GM21723 (cell line): ENCODE results near the gene REG4.

Experiments used
- ATAC-seq: cut with Tn5 transposase; IDR thresholded peaks from one replicate; pipeline ENCODE4 v1.9.1; 2021; ENCODE audit warnings: mild to moderate bottlenecking, moderate library complexity; ENCODE audit not compliant: unreplicated experiment

The REG4 gene

DNA sequence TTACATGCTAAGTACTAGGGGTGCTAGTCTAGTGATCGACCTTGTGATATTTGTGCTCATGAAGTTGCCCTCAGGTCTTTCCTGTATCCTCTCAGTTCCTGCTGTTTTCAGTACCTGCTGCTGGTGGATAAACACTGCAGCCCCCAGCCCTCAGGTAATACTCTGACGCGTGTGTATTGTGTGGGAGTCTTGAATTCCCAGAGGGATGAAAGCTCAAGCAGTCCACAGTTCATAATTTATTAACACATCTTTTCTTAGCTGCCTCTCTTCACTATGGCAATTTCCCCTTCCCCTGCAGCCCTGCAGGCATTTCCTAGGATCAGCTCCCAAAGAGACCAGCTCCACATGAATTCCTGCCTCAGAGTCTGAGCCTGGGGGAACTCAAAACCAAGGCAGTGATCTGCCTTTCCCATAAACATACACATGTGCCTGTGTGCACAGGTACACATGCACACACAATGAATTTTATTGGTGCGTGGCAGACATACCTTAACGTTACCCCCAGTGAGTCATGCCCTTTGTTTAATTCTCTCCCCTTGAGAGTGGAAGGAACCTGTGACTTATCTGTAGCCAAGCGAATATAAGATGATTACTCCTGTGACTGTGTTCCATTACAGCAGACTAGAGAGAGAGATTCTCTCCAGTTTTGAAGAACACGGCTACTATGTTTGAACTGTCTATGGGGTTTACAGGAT is 28.5 kb downstream of the REG4 start:
- ATAC-seq = no peak

DNA sequence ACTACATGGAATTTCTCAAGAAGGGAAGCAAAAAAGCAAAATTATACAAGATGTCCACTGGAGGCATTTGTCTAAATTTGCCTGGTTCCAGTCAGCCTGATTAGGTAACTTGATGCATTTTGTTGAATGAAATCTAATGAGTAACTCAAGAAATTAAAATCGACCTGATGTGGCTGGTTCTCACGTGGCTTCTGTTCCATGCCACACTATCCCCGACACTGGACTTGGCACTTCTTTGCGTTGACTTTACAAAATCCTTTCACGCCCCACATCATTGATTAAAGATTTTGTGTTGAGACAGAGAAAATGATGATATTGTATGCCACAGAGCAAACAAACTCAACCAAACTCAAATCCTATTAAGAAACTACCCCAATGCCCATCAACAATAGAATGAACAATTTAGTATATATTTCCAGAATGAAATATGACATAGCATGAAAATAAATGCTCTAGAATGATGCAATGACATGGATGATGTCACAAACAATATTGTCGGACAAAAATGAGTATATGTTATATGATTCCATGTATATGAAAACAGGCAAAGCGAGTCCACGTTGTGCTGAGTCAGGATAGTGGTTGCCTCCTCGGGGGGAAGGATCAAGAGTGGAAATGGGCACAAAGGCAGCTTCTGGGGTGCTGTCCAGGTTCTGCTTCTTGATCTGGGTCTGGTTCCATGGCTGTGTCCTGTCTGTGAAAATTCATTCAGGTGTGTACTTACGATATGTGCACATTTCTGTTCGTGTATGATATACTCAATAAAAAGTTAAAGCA is 29.6 kb downstream of the REG4 start:
- no peak for ATAC-seq

DNA sequence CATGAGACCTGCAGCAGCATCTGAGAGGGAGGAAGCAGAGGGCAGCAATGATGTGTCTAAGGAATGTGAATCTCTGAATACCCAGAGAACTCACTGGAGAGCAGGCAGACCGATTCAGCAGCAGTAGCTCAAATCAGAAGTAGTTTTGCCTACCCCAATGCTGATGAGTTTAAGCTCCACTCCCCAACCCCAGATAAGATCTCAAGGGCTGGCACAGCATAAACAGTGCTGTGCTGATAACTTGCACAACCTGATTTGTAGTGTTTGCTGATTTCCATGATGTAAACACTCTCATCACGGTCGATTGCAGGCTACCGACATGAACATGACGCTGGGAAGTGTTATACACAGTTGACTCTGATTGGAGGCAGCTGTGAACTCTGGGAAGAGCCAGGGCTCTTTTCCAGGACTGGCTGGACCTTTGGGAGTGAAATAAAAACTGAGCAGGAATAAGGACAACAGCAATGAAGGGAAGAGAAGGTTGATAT is 31.3 kb downstream of the REG4 start:
- no peak for ATAC-seq

DNA sequence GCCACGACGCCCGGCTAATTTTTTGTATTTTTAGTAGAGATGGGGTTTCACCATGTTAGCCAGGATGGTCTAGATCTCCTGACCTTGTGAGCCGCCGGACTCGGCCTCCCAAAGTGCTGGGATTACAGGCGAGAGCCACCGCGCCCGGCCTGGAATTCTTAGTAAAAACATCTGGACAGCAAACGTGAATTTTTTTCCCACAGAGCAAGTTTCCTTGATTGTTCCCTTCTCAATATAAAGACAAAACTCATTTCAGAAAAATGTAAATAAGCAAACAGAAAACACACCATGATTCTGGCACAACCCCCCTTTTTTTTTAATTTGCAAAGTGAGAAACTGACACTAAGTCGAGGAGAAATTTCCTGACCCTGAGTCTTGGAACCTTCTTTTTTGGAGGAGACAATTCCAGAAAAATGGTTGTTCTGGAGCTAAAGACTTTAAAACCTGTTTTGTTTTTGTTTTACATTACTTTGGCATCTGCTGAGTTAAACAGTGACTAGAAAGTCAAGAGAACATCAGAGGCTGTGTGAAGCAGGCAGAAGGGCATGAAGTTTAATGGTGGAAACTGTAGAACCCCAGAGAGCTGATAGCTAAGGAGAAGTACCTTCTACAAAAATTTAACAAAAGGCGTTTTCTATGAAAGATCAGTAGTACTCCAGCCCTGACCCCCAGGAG is 32.2 kb downstream of the REG4 start:
- no peak for ATAC-seq

DNA sequence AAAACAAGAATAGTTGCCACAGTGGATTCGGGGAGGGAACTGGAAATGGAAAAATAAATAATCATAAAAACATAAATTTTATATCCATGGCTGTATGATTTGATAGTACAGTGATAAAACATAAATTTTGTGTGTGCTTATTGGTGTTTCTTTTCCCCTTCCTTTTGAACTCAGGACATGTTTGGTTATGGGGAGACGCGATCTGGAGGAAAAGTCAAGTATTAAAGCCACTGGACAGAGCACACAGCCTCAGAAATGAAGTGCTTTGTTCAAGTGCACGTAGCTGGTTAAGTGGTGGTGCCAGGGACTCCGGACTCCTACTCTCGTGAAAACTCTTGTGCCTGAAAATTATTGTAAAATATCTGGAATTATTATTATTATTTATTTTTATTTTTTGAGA is 32.9 kb downstream of the REG4 start:
- ATAC-seq = no peak

DNA sequence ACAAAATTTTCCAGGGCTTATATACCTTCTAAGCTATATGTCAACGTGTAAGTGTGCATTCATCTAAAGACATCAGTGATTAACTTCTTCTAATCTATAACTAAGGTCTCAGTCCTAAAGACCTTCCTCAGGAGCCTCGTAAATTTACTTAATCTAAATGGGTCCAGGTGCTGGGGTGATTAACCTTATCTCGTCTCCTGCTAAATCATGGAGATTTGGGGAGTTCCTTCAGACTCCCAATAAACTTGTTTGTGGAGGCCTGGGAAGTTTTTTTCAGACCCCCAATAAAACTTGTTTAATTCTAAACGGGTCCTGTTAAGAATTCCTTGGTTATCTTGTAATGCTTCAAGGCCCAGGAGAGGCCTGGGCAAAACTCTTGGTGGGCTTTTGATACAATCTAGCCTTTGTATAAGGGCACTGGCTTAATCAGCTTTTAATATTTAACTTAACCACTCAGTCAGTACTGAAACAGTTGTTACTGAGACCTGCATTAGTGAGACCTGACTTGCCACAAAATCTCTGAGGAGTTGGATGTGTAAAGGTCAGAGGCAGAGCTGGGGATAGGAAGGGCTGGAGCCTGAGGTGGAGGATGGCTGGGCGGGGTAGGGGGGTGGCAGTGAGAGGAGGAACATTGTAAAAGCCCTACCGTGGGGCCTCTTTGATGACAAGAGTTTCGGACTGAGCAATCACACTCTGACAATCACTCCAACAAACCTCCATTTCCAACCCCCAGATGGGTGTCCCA is 36.3 kb downstream of the REG4 start:
- no peak for ATAC-seq

DNA sequence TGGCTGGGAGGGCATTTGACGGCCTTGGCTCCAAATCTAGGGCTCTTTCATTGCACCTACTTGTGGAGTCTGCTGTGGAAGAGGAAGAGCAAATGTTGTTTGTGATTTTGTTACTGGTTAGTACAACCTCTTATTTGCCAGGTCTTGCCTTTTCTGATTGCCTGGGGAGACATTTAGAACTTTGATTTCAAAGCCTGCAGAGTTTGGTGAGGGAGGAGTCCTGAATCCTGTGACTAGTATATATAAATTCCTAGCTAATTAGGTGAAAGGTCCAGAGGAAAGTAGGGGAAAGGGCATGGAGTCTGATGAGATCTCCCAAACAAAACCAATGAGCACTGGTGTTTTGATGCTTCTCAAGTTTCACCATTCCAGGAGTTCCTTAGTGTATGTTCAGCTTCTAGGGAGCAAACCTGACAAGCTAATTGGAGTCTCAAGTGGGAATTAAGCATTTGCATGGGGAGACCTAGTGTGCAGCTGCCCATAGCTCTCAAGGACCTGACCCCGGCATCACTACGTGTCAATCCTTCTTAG is 37.5 kb downstream of the REG4 start:
- ATAC-seq = no peak

DNA sequence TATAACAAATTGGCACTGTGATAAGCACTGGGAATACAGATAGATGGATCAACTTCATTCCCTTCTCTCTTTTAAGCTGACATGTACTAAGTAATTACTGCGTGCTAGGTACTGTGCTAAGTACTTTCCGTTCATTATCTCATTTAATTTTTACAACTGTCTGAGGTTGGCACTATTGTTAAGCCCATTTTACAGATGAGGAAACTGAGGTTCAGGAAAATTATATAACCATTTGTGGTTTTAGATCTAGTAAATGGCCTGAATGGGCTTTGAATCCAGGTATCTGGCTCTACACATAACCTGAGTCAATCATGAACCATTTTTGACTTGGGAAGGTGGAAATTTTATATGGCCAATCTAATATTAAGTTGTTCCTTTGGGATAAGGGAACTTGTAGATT is 39.0 kb downstream of the REG4 start:
- no peak for ATAC-seq

DNA sequence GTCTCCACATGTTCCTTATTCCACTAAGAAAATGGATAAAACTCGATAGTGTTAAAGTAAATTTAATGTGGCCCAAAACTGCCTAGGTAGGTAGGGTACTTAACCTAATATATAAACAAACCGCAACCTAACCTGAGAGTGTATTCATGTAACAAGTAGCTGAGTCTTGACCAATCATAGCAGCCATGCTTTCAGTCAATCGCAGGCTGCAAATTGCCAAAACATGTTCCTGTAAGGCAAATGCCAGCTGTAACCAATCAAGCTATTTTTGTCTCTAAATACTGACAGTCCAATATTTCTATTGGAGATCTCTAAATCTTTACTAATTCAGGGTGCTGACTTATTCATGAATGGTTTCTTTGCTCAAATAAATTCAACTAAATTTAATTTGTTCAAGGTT is 39.5 kb downstream of the REG4 start:
- no peak for ATAC-seq

DNA sequence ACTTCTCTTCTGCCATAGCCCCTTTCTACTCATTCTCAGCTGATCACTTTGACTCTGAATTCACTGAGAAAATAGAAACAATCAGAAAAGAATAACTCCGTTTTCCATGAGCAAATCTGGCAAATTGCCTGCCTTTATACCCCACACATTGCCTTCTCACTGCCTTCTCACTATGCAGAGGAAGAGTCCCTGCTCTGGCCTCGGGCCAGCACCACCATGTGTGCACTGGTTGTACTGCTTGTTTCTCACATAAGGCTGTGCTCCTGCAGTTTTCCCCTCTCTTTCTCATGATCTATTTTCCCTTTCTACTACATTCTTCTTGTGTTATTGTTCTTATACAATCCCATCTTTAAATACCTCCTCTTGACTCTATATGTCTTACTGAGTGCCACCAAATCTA is 40.2 kb downstream of the REG4 start:
- no peak for ATAC-seq

DNA sequence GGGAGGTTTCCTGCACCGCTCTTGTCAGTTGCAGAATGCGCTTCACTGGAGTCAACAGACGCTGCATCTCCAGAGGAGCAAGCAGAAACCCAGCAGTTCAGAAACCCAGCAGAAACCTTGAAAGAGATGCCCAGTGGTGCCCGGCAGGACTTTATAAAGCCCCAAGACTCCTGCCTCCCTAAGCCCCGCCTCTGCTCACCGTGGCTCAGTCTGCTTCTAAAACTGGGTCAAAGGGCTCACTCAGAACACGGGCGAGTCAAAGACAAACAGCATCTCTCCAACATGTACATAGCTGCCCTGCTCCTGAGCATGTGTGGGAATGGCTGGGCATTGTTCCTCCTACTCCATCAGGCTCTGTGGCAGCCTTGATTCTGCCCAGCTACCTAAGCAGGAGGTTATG is 42.5 kb downstream of the REG4 start, which contains the start of gene HMGCS2:
Gene HMGCS2, minus strand, starts transcription at position 128 of the 400 bp plus-strand sequence. Its CDS starts 61 bp downstream, at position 67.
- ATAC-seq = no peak

DNA sequence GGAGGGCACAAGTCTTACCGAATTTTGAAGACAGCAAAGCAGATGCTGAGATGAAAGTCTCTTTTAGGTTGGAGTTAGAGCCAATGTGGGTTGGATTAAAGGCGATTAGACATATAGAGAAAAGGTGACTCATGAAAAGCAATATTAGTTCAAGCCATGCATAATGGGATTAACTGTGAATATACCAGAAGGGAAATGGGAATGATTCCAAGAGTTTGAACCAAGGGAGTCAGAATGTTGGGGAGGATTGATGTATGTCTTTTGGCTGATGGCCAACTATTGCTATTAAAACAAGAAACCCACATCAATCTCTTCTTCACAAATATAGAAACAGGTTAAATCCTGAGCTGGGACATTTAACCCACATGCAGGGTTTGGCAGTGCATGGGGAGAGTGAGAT is 43.8 kb downstream of the REG4 start:
- ATAC-seq = no peak

DNA sequence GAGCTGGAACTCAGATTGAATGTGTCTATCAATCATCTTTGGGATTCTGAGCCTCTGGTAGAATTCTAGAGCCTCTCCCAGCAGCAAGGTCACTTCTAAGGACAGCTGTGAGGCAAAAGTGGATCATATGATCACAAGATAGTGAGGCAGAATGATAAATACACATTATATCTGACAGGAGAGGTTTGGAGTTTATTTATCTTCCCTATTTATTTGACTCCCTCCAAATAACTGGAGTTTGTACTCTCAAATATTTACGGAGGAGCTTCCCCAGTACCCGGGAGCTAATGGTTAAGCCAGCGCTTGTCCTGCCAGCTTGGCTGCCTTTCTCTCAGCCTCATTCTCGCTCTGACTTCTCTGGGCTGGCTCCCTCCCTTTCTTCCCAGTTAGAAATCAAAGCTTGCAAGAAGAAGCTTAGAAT is 44.9 kb downstream of the REG4 start:
- no peak for ATAC-seq

DNA sequence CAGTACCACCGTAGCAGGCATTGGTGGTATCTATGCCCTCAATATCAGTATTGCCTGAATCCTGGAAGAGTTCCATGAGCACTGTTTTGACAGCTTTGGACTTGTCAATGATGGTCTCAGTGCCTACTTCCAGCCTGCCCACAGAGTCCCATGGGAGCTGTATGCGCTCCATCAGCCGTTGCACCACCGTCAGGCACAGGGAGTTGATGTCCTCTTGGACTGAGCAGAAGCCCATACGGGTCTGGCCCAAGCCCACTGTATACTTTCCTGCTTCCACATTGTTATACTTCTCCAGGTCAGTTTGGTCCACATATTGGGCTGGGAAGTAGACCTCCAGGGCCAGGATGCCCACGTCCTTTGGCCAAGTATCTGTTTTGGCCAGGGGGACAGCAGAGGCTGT is 47.0 kb downstream of the REG4 start:
- no peak for ATAC-seq

DNA sequence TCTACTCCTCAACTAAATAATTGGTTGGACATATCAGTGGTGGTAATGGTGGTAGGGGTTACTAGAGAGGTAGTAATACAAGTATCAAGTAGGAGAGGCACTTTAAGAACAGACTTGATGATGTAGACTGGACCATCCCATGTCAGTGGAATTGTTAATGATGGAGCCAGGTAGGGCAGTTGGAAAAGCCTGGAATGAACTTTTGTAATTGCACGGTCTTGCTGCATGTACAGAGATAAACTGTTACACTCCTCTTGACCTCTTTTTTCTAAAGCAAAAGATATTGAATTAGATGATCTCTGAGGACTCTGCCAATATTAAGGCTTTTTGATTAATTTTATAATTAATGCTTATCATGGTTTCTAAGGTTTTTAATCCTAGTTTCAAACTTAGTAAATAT is 48.3 kb downstream of the REG4 start:
- no peak for ATAC-seq

DNA sequence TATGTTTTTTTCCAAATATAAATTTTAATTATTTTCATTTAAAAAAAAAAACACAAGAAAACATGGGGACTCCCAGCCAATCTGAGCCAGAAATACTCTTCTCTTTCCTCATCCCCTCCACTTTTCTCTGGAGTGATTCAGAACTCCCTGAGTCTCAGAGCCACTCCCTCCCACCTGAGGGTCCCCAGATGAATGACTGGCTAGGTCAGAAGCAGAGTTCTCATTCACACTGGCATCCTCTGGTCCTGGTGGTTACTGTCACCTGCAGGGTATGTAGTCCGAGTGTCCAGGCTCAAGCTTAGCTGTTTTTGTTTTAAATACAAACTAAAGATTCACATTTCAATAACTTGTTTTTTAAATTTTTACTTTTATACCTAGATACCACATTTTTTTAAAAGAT is 48.9 kb downstream of the REG4 start:
- no peak for ATAC-seq

DNA sequence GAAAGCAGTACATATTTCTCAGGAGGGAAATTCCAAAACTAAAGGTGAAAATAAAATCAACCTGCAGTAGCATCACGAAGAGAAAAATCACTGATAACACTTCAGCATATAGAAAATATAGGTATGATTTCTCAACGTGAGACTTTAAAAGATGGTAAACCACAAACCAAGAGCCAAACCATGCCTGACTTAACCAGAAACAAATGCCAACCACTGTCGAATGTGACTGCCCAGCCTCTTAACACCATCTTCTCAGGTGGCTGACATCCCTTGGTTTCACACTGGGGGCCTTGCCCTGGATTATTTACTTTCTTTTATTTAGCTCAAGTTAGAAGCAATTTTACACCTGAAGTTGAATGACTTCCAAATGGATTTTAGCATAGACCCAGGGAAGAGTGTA is 52.7 kb downstream of the REG4 start:
- ATAC-seq = no peak

DNA sequence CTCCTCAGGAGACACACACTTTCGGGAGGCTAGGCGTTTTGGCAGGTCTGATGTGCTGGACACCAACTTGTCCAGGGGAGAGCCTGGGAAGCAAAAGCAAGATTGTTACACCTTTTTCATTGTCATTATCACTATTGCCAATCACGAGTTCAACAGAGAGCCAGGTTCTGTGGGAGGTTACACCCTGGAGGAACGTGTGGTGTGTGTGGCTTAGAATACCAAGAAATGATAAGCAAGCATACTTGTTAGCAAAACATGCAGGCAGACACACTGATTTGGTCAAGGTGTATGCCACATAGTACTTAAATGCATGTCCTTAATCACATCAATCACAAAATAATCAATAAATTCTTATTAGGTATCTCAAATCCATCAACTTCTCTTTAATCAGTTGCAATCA is 58.7 kb downstream of the REG4 start:
- no peak for ATAC-seq

DNA sequence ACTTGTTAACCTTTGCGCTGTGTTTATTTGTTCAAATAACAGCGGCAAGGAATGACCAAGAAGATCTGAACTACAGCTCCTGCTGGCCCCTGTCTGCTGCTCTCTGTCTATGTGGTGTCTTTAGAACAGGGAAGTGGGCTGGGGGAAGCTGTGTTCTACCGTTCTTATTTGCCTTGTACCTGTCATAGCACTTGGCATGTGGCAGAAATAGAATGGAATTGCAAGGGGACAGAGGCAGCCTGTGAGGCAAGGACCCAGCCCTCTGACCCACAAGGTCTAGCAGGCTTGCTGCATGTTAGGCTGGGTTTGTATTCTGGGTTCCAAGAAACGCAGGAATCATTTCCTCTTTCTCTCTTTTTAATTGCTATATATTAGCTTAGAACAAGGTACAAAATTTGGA is 63.2 kb downstream of the REG4 start:
- ATAC-seq = no peak

DNA sequence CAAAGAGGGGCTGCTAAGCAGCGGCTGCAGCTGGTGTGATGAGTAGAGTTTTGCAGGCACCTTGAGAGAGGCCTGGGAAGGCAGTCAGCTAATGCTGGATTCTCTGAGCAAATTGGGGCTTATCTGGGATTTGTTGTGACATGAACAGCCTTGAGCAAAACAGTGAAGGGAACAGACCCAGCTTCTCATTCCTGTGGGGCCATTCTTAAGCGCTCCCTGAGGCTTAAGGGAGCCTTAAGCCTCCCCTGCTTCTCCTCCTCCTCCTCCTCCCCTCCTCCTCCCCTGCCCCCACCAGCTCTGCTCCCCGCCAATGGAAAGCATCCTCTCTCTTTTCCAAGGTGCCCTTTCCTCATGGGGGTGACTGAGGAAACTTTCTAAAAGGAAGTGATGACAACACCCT is 63.8 kb downstream of the REG4 start:
- no peak for ATAC-seq

DNA sequence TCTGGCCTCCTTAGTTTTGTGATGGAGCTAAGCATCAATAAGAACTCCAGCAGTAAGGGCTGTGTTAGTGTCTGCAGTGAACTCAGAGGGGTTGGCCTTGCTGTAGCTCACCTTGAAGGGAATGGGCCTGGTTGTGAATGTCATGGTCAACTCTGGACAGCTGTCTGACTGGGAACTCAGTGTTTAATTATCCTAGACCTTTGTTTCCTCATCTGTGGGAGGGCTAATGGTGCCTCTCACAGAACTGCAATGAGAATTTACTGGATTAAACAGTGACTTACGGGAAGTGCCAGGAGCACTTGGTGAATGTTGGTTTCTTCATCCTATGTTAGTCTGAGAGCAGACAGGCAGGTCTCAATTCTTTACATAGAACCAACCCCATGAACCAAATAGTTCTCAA is 66.2 kb downstream of the REG4 start:
- no peak for ATAC-seq
